Left ventricle myocardium inferior (tissue), 1 donor: ENCODE data around the gene PELI1. TPM values are rescaled to one million over a fixed set of nuclear protein-coding genes. Genes with fewer than 3 reads are reported as not detected.

Source experiments
- DNase-seq: peaks from one replicate; pipeline ENCODE4 v3.0.0-alpha.2; 2020
- H3K27ac ChIP-seq: fragments of 200-600 bp; replicated peaks from 2 replicates; pipeline ENCODE4 v1.8.0; 2021
- H3K27me3 ChIP-seq: fragments of 200-600 bp; 2 replicates; pipeline ENCODE4 v1.8.0; 2021; ENCODE audit warnings: low read depth
- H3K36me3 ChIP-seq: fragments of 200-600 bp; 2 replicates; pipeline ENCODE4 v1.8.0; 2021
- H3K4me1 ChIP-seq: fragments of 200-600 bp; 2 replicates; pipeline ENCODE4 v1.8.0; 2021
- H3K4me3 ChIP-seq: fragments of 200-600 bp; 2 replicates; pipeline ENCODE4 v1.8.0; 2021; ENCODE audit warnings: mild to moderate bottlenecking, moderate library complexity
- H3K9me3 ChIP-seq: fragments of 200-600 bp; replicated peaks from 2 replicates; pipeline ENCODE4 v1.8.0; 2021
- CTCF ChIP-seq: fragments of 200-600 bp; IDR thresholded peaks from 2 replicates; pipeline ENCODE4 v1.8.0; 2021; ENCODE audit warnings: antibody characterized with exemption, mild to moderate bottlenecking, borderline replicate concordance
- intact Hi-C: fragments of 100-400 bp; cut with micrococcal nuclease; formaldehyde crosslinking; loops from one replicate; pipeline ENCODE4 v1.11.0; 2022
- total RNA-seq: library from RNA; stranded (reverse); fragmentation: NEBNext Ultra II Directional; extraction: Animal tissue kit (Norgen Biotek cat#: 25700); gene quantifications from one replicate; pipeline ENCODE4 v1.2.1, GENCODE V29; 2021
- donor health status: DM: no; HTN: yes; CAD: no; lungs with severe emphysema.

PELI1 gene
- total RNA-seq, 1 donor from 2014 or later: 6.6 TPM

- no peak overlapping the region for H3K27ac ChIP-seq
- H3K36me3 ChIP-seq: peaks cover 53% of the 10 kb centered on the region
- no peaks in the 10 kb centered on the region for H3K4me1 ChIP-seq
- H3K27me3 ChIP-seq: no peaks in the 10 kb centered on the region
- peaks cover 5% of the 10 kb centered on the region for H3K9me3 ChIP-seq
- intact Hi-C loops: no loop called here
- no peak for DNase-seq
- no peak overlapping the region for H3K4me3 ChIP-seq
- no peak for TF ChIP-seq CTCF
These were observed 50.9 kb downstream of the PELI1 start for GRCh38 chr2:64093341-64093740.

- H3K9me3 ChIP-seq: peaks cover 5% of the 10 kb centered on the region
These were observed 51.7 kb downstream of the PELI1 start for GRCh38 chr2:64092502-64092901.

GRCh38 chr2:64090264-64090663 is 54.0 kb downstream of the PELI1 start:
- Histone ChIP-seq H3K27me3 (no peaks in the 10 kb centered on the region), H3K36me3 (peaks cover 22% of the 10 kb centered on the region), H3K9me3 (no peaks in the 10 kb centered on the region), H3K4me3 (no peak overlapping the region), H3K4me1 (no peaks in the 10 kb centered on the region), H3K27ac (no peak overlapping the region)
- no peak for DNase-seq
- intact Hi-C loops: no loop called here
- TF ChIP-seq CTCF: no peak

More at GRCh38 chr2:64092502-64092901, 51.7 kb downstream of the PELI1 start:
- Histone ChIP-seq H3K27ac (no peak overlapping the region), H3K36me3 (peaks cover 44% of the 10 kb centered on the region), H3K27me3 (no peaks in the 10 kb centered on the region), H3K4me3 (no peak overlapping the region), H3K4me1 (no peaks in the 10 kb centered on the region)
- TF ChIP-seq CTCF: no peak
- DNase-seq: no peak
- intact Hi-C loops: no loop called here

GRCh38 chr2:64086347-64087082 is 57.7 kb downstream of the PELI1 start:
- Histone ChIP-seq H3K4me1 (no peaks in the 10 kb centered on the region), H3K27ac (no peak overlapping the region), H3K4me3 (no peak overlapping the region), H3K27me3 (peaks cover 1% of the 10 kb centered on the region), H3K9me3 (no peaks in the 10 kb centered on the region), H3K36me3 (peaks cover 5% of the 10 kb centered on the region)
- intact Hi-C loops: no loop called here
- TF ChIP-seq CTCF: no peak
- no peak for DNase-seq

- Histone ChIP-seq H3K9me3 (no peaks in the 10 kb centered on the region), H3K27me3 (peaks cover 7% of the 10 kb centered on the region), H3K27ac (no peak overlapping the region), H3K4me1 (no peaks in the 10 kb centered on the region), H3K36me3 (no peaks in the 10 kb centered on the region), H3K4me3 (no peak overlapping the region)
- intact Hi-C loops: no loop called here
- no peak for DNase-seq
- no peak for TF ChIP-seq CTCF
These were observed 58.3 kb downstream of the PELI1 start for GRCh38 chr2:64085936-64086335.
